ENCODE data around the gene ATL2.
"Not testable (repeated sequence)": the region's sequence is repeated elsewhere in the genome, so short reads cannot be mapped to it uniquely, and the experiment has no call there.

ATL2 gene

DNA sequence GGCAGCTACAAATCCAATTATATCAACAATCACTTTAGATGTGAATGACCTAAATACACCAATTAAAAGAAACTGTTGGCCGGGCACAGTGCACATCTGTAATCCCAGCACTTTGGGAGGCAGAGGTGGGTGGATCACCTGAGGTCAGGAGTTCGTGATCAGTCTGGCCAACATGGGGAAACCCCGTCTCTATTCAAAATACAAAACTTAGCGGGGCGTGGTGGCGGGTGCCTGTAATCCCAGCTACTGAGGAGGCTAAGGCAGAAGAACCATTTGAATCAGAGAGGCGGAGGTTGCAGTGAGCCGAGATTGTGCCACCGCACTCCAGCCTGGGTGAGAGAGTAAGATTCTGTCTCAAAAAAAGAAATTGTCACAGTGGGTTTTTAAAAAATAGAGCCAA lies 49.5 kb downstream of the ATL2 start:
- no peak for DNase-seq (ENCODE audit: low read depth)

- DNase-seq (ENCODE audit: low read depth) = no peak
Measured at GRCh38 chr2:38323623-38324022, 53.5 kb downstream of the ATL2 start.

- no peak for DNase-seq (ENCODE audit: low read depth)
Measured at GRCh38 chr2:38322224-38322914, 54.7 kb downstream of the ATL2 start.

- DNase-seq (ENCODE audit: low read depth) = not testable (repeated sequence)
Measured at GRCh38 chr2:38319240-38319639, 57.8 kb downstream of the ATL2 start.

DNA sequence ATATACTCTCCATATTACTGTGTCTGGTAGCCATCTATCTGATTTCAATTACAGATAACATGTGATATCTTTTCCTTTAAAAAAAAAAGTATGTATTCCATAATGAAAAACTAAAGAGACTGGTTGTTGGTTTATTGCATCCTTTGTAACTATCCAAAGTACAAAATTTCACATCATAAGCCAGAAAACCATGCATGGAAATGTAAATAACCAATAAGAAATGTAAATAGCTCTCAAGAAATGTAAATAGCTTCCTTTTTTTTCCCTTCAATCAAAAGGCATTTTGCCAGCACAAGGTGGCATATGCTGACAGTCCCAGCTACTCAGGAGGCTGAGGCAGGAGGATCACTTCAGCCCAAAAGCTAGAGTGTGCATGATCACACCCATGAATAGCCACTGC lies 59.3 kb downstream of the ATL2 start:
- no peak for DNase-seq (ENCODE audit: low read depth)

DNA sequence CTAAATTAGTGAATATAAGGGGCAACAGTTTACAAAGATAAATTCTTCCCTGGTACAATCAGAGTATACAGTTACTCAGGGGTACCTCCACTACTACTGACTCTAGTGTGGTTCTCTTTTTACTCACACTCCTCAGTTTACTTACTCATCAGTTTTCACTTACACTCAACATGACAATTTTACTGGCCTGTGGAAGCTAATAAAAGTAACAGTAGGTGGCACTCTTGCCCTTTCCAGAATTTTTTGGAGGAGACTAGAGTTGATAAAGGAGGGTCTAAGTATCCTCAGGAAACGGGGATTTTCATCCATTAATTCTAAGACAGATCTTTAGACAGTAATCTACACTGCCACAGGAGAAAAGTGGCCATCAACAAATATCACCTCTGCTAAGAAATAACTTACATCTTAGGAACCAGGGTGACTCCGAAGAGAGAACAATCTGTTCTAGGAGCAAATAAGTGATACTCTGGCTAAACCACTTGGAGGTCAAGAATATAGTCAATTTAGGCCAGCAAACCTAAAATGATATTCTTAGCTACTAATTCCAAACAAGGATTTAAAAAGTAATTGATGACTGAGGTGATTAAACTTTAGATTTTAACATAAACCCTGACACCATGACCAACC lies 61.3 kb downstream of the ATL2 start:
- DNase-seq (ENCODE audit: low read depth) = peak; percentile 51

DNA sequence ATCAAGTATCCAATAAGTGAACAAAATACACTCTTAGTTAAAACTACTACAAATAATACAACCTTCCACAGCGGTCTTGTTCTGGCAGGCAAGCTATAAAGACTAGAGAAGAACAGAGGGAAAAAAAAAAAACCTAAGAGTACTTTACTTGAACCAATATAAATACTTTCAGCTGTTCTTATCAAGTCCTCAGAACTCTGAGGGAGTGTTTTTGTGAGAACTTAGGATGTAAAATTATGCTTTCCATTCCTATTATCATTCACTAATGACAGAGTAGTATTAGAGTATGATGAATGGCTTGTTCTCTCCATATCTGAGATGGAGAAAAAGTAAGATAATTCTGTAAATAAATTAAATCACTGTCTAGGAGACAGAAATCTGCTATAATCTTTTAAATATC lies 68.3 kb downstream of the ATL2 start:
- DNase-seq (ENCODE audit: low read depth) = peak; percentile 71

GRCh38 chr2:38301969-38302702 lies 74.9 kb downstream of the ATL2 start:
- no peak for DNase-seq (ENCODE audit: low read depth)

DNA sequence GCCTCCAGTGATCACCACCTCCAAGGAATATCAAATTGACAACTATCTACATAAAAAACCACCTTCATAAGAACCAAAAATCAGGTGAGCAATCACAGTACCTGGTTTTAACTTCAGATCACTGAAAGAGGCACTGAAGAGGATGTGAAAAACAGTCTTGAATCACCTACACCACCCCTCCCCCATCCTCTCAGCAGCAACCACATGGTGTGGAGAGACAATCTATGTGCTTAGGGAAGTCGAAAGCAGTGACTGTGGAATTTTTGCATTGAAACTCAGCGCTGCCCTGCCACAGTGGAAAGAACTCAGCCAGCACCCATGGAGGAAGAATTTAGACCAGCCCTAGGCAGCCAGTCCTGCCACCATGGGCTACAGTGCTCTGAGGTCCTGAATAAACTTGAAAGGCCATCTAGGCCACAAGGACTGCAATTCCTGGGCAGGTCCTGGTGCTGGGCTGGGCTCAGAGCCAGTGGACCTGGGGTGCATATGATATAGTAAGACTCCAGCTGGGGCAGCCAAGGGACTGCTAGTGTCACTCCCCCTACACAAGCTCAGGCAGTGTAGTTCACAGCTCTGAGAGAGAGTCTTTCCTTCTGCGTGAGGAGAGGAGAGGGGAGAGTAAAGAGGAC lies 75.6 kb downstream of the ATL2 start:
- peak; percentile 23 for DNase-seq (ENCODE audit: low read depth)

GRCh38 chr2:38298539-38298938 lies 78.5 kb downstream of the ATL2 start:
- DNase-seq (ENCODE audit: low read depth) = no peak

DNA sequence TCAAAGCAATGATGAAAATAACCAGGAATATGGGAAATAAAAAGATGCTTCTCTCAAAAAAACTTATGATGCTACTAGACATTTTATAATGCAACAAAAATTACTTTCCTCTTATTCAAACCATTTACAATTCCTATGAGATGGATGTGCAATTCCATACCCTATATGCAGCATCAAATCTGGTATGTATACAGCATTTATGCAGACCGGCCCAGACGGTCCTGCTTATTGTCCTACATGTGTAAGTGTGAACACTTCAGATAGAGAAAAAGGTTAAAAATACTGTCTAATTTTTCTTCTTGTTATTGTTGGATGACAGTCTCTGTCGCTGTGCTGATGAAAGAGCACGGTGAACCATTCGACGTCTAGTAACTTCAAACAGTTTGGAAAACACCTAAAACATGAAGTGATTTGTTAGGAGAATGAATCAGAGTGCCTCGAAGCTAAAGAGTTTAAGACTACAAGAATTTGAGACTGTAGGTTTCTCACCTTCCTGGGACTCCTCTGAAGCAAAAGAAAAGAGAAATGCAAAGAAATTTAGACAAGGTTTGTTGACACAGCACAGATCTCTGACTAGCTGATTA lies 80.8 kb downstream of the ATL2 start:
- DNase-seq (ENCODE audit: low read depth) = no peak

DNA sequence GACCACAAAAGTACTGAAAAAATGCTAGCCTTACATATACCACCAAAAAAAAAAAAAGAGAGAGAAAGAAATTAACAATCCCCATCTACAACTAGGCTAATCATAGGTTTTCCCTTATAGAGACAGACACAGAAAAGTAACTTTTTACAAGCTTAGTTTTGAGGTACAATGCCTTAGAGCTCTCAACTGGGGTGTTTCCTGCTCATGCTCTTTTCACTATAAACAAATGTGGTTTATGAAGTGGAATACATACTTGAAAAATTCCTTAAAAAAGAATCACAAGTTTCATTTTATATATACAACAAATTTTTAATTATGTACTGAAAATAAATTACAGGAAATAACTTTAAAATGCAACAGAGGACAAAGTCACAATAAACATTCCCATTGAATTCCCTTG lies 82.5 kb downstream of the ATL2 start:
- no peak for DNase-seq (ENCODE audit: low read depth)

DNA sequence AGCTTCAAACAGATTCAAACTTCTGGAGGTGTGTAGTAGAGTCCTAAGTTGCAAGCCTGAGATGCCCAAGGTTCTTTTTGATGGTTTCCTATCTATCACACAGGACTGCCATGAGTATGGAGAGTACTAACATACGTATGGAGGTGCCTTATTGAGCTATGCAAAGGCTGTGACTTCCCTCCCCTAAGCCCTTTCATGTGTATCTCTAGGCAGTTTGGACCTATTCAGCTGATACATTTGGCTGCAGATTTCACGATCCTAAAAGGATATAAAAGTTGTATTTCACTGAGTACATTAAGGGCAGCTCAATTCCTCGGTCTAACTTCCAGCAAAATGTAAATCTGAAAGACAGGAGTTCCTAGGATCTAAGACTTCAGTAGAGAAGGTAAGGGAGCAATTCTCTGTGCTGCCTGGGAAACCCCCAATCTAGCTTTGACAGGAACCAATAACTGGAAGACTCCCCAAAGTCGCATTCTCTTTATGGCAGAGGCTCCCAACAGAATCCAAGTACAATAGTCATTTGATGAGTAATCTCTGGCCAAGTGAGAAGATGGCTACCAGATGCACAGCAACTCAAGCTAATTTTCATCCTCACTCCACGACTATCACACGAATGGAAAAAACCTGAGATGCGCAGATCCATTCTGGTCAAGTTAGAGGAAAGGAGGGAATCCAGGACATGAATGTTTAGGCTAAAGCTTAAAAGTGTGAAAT lies 83.8 kb downstream of the ATL2 start:
- no peak for DNase-seq (ENCODE audit: low read depth)

- peak; percentile 18 for DNase-seq (ENCODE audit: low read depth)
Measured at GRCh38 chr2:38290332-38290731, 86.7 kb downstream of the ATL2 start.

DNA sequence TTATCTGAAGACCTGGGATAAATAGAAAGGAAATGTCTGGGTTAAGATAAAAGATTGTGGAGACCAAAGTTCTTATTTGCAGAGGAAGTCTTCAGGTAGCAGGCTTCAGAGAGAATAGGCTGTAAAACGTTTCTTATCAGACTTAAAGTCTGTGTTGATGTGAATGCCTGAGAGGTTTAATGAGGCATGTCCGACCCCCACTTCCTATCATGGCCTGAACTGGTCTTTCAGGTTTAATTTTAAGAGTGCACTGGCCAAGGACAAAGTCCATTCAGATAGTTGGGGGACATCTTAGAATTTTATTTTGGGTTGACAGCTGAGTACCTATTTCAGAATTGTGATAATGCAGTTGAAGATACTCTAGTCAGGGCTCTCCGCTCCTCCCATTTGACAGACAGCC lies 92.1 kb downstream of the ATL2 start:
- no peak for DNase-seq (ENCODE audit: low read depth)

- no peak for DNase-seq (ENCODE audit: low read depth)
Measured at GRCh38 chr2:38281095-38281742, 95.9 kb downstream of the ATL2 start.

DNA sequence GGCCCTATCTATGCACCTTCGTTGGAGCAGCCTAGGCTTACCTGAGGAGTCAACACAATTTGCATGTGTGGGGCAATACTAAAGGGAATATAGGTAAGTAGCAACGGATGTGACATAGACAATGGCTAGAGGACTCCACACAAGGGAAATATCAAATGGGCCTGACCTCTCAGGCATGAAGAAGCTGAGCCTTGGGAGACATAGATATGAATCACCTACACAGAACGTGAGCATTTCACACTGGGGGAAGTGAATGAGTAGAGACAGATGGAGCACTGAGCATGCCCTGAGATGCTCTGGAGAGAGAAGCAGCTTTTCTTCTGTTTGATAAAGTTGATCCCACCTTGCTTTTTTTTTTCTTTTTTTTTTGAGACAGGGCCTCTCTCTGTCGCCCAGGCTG lies 97.9 kb downstream of the ATL2 start:
- peak; percentile 16 for DNase-seq (ENCODE audit: low read depth)

DNA sequence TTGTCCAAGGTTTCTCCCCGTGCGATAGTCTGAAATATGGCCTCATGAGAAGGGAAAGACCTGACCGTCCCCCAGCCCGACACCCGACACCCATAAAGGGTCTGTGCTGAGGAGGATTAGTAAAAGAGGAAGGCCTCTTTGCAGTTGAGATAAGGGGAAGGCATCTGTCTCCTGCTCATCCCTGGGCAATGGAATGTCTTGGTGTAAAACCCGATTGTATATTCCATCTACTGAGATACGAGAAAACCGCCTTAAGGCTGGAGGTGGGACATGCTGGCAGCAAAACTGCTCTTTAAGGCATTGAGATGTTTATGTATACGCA lies 99.0 kb downstream of the ATL2 start:
- not testable (repeated sequence) for DNase-seq (ENCODE audit: low read depth)

DNA sequence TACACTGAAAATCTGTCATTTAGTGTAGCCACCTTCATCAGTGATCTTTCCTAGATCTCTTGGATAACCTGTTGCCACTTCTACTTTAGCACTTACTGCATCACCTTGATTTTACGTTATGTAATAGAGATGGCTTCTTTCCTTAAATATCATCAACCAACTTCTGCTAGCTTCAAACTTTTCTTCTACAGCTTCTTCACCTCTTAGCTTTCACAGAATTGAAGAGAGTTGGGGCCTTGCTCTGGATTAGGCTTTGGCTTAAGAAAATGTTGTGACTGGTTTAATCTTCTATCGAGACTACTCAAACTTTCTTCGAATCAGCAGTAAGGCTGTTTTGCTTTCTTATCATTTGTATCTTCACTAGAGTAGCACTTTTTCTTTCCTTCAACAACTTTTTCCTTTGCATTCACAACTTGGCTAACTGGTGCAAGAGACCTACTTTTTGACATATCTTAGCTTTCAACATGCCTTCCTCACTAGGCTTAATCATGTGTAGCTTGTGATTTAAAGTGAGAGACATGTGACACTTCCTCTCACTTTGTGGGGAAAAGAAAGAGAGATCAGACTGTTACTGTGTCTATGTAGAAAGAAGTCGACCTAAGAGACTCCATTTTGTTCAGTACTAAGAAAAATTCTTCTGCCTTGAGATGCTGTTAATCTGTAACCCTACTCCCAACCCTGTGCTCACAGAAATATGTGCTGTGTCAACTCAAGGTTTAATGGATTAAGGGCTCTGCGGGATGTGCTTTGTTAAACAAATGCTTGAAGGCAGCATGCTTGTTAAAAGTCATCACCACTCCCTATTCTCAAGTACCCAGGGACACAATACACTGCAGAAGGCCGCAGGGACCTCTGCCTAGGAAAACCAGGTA lies 99.6 kb downstream of the ATL2 start:
- peak; percentile 78 for DNase-seq (ENCODE audit: low read depth)

All from amniotic epithelial cell (primary cell).